GM18507 (cell line): ENCODE results near the gene PKD1L1.

Experiments
- DNase-seq: peaks from one replicate; pipeline ENCODE4 v3.0.0; 2011; ENCODE audit warnings: low read depth; ENCODE audit not compliant: insufficient read length; ENCODE audit errors: extremely low spot score
- FAIRE-seq: peaks from 2 replicates; lab custom pipeline; 2011; peaks lifted over from hg19 to GRCh38; lab: Jason Lieb, UNC

Gene PKD1L1

GRCh38 chr7:47787249-47788069 lies 160.8 kb downstream of the PKD1L1 start:
- FAIRE-seq: no peak

GRCh38 chr7:47786557-47787248 lies 161.6 kb downstream of the PKD1L1 start:
- FAIRE-seq (no peak), DNase-seq (no peak)

More at GRCh38 chr7:47787249-47788069, 160.8 kb downstream of the PKD1L1 start:
- DNase-seq: no peak

GRCh38 chr7:47785923-47786556 lies 162.2 kb downstream of the PKD1L1 start:
- FAIRE-seq (no peak), DNase-seq (no peak)

- no peak for FAIRE-seq
- DNase-seq: no peak
These were observed 164.6 kb downstream of the PKD1L1 start for GRCh38 chr7:47783456-47784223.

- no peak for FAIRE-seq
- DNase-seq: no peak
These were observed 165.5 kb downstream of the PKD1L1 start for GRCh38 chr7:47782792-47783191.

GRCh38 chr7:47782022-47782421 lies 166.2 kb downstream of the PKD1L1 start:
- FAIRE-seq: no peak
- no peak for DNase-seq

GRCh38 chr7:47780555-47780954 lies 167.7 kb downstream of the PKD1L1 start:
- DNase-seq: no peak
- no peak for FAIRE-seq

GRCh38 chr7:47779341-47779771 lies 168.9 kb downstream of the PKD1L1 start:
- FAIRE-seq: no peak
- no peak for DNase-seq

GRCh38 chr7:47778153-47778661 lies 170.1 kb downstream of the PKD1L1 start:
- DNase-seq: no peak
- FAIRE-seq: no peak

GRCh38 chr7:47777531-47778152 lies 170.6 kb downstream of the PKD1L1 start:
- FAIRE-seq (no peak), DNase-seq (no peak)

- DNase-seq (no peak), FAIRE-seq (no peak)
These were observed 171.9 kb downstream of the PKD1L1 start for GRCh38 chr7:47776335-47776734.

GRCh38 chr7:47775238-47775637 lies 173.0 kb downstream of the PKD1L1 start:
- FAIRE-seq: no peak
- DNase-seq: no peak

- FAIRE-seq (no peak), DNase-seq (no peak)
These were observed 175.8 kb downstream of the PKD1L1 start for GRCh38 chr7:47772492-47772891.

GRCh38 chr7:47771990-47772360 lies 176.3 kb downstream of the PKD1L1 start:
- DNase-seq: no peak
- FAIRE-seq: no peak

GRCh38 chr7:47771336-47771989 lies 176.8 kb downstream of the PKD1L1 start:
- FAIRE-seq (no peak), DNase-seq (no peak)

- no peak for FAIRE-seq
- DNase-seq: no peak
These were observed 182.1 kb downstream of the PKD1L1 start for GRCh38 chr7:47766126-47766525.

GRCh38 chr7:47765373-47765979 lies 182.8 kb downstream of the PKD1L1 start:
- FAIRE-seq (no peak), DNase-seq (no peak)

- FAIRE-seq (no peak), DNase-seq (no peak)
These were observed 183.5 kb downstream of the PKD1L1 start for GRCh38 chr7:47764746-47765145.
